Measurements from ENCODE around the gene DPM2.
A peak's percentile ranks its signal among the peaks of the same experiment; 100 is the strongest.

The DPM2 gene

DNA sequence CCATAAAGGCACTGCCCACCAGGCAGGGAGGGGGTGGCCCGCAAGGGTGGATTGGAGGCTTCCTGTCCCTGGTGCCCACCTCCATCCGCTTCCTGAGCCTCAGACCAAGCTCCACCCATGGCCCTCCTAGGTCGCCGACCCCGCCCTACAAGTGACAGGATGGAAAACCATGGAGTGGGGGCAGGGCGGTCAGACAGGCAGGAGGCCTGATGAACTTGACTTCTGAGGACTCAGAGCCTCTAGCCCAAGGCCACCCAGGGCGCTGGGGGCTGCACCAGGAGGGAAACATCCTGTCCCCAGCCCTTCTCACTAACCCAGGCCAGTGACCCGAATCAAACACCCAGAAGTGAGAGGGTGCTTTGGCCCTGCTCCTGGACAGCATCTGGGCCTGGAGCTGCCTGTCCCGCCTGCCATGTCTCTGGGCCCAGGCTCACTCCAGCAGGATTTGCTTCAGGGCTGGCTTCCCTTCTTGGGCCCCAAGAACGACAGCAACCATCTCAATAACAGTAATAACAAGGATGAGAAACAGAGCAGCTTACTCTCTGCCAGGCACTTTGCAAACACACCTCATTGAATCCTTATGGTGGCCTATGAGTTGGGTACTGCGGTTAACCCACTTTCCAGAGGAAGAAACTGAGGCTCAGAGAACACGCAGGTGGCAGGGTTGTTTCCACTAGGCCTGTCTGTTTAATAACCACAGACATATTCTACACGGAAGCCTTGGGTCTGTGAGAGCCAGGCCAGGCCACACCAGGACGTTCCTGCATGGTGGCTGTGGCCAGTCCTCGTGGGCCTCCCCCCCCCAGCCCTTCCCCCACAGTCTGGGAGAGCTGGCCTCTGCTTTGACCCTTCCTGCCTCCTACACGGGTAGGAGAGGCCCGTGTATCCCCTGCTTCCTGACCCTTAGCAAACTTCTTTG, 33.8 kb downstream of the DPM2 start:
- H3K9ac ChIP-seq (ENCODE audit: low read depth, low read length): no peak overlapping the region
- H3K9me3 ChIP-seq (ENCODE audit: control insufficient read depth, insufficient read depth, low read length): no peaks in the 10 kb centered on the region
- H3K4me1 ChIP-seq (ENCODE audit: insufficient read depth, low read length): peaks cover 17% of the 10 kb centered on the region
- H3K36me3 ChIP-seq (ENCODE audit: insufficient read depth, low read length): no peaks in the 10 kb centered on the region

DNA sequence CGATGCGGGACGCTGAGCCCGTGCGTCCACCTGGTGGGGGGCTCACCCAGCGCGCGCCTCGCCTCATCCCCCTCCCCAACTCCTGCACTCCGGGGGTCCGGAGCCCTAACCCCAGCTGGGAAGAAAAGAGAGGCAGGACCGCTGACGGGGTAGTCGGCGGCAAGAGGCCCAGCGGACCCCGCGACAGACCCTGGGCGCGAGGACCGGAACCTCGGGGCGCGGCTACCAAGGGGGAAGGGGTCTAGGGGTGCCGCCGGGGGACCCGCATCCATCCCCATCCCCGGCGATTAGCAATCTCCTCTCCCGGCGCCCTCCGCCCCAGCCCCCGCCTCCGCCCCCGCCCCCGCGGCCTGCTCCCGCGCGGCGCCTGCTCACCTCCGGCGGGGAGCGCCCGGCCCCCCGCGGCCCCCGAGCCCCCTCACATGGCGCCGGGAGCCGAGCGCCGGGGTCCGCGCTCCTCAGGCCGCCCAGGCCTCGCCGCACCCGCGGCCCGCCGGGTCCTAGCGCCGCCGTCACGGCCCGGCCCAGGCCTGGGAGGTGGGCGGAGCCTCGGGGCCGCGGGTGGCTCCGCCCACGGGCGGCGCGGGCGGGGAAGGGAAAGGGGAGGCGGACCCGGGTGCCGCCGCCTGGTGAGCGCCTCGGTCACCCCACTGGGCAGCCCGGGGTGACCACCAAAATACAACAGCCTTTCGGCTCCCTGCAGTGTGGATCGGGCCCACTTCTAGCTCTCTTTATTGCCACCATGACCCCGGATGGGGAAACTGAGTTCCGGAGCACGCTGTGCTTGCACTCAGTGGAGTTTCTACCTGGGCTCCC, 38.3 kb downstream of the DPM2 start, which contains the start of gene ST6GALNAC6:
Gene ST6GALNAC6 (minus strand): TSS at position 476 of the 816 bp plus-strand sequence. CDS start 1,622 bp downstream, outside the sequence.
- Histone ChIP-seq H3K9ac (ENCODE audit: low read depth, low read length) (peak within 1 kb of the TSS; percentile 74; the same call in 1 of the 2 replicates), H3K9me3 (ENCODE audit: control insufficient read depth, insufficient read depth, low read length) (no peaks in the 10 kb centered on the region), H3K4me1 (ENCODE audit: insufficient read depth, low read length) (peaks cover 6% of the 10 kb centered on the region), H3K36me3 (ENCODE audit: insufficient read depth, low read length) (peaks cover 3% of the 10 kb centered on the region; the same call in 1 of the 2 replicates)

DNA sequence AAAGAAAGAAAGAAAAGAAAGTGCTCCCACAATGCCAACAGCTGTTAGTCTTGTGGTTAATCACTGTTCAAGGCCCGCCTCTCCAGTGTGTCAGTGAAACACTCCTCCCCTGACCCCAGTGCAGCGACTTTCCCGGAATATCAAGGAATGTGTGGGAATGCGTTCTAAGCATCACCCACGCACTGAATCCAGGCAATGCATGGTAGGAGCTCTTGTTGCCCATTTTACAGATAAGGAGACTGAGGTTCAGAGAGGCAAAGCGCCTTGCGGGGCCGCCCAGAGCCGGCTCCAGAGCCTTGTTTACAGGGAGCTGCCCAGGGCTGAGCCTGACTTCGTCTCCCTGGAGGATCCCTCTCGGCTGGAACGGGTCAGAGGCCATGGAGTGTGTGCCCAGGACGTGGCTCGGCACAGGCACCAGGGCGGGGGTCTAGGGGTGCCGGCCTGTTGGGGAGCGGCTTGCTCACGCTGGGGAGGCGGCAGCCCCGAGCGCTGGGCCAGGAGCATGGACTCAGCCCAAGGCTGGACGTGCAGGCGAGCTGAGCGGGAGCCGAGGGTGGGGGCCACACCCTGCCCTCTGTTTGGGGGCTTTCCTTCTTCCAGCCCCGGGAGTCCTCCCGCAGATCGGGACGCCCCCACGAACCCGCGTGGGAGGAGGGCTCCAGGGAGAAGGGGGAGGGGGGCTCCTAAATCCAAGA, 39.1 kb downstream of the DPM2 start:
- H3K9ac ChIP-seq (ENCODE audit: low read depth, low read length): peak overlapping the region; percentile 74; the same call in 1 of the 2 replicates
- H3K9me3 ChIP-seq (ENCODE audit: control insufficient read depth, insufficient read depth, low read length): no peaks in the 10 kb centered on the region
- no peaks in the 10 kb centered on the region; the same call in none of the 2 replicates for H3K4me1 ChIP-seq (ENCODE audit: insufficient read depth, low read length)
- H3K36me3 ChIP-seq (ENCODE audit: insufficient read depth, low read length): peaks cover 9% of the 10 kb centered on the region; the same call in 1 of the 2 replicates

DNA sequence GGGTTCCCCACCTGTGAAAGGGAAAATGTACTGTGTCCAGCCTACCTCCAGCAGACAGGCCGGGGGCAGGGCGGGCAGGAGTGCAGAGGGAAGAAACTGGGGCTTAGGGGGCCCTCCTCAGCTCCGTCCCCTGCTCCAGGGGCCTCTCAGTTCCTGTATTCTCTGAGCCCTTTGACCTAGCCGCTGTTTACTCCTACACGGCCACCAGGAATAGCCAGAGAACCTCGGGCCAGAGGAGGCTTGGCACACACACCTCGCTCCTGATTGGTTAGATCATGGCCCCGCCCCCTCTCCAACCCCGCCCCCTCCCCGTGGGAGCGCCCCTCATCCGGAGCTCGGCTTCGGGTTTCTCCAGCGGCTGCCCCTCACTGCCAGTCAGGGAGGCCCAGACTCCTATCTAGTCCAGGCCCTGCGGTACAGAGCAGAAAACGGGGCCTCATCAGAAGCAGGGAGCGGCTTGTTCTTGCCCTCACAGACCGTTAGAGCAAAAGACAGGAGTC, 40.4 kb downstream of the DPM2 start:
- Histone ChIP-seq H3K9me3 (ENCODE audit: control insufficient read depth, insufficient read depth, low read length) (no peaks in the 10 kb centered on the region; the same call in 1 of the 2 replicates), H3K9ac (ENCODE audit: low read depth, low read length) (no peak overlapping the region), H3K36me3 (ENCODE audit: insufficient read depth, low read length) (peaks cover 14% of the 10 kb centered on the region; the same call in 1 of the 2 replicates), H3K4me1 (ENCODE audit: insufficient read depth, low read length) (no peaks in the 10 kb centered on the region; the same call in none of the 2 replicates)

DNA sequence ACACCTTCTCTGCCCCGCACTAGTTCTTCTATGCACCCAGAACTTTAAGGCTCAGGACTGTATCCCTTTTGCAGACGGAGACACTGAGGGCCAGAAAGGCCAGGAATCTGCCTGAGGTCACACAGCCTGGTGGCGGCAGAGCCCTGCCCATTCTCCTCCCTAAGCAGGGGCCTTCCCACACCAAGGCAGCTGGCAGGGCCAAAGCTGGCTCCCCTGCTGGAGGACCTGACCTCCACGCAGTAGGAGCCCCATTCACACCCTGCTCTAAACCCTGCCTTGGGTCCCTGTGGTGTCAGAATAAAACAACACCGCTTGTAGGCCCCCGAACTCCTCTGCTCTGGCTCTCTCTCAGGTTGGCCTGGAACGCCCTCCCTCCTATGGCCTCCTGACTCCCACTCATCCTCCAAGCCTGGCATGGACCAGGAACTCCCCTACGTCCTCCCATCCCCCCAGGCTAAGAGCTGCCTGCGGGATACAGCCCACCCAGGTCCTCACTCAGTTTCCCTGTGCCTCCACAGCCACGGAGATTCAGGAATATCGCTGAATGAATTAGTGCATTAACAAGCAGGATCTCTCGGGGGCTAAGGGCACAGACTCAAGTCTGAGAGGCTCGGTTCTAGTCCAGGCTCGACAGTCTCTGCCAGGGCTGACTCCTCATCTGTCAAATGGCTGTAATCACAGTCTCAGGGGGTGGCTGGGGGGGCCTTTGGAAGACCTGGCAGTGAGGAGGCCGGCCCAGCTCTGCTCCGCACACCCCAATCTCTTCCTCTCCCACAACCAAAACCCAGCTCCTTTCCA, 41.1 kb downstream of the DPM2 start:
- H3K9me3 ChIP-seq (ENCODE audit: control insufficient read depth, insufficient read depth, low read length): no peaks in the 10 kb centered on the region; the same call in 1 of the 2 replicates
- no peak overlapping the region for H3K9ac ChIP-seq (ENCODE audit: low read depth, low read length)
- H3K4me1 ChIP-seq (ENCODE audit: insufficient read depth, low read length): no peaks in the 10 kb centered on the region; the same call in none of the 2 replicates
- peaks cover 14% of the 10 kb centered on the region; the same call in 1 of the 2 replicates for H3K36me3 ChIP-seq (ENCODE audit: insufficient read depth, low read length)

DNA sequence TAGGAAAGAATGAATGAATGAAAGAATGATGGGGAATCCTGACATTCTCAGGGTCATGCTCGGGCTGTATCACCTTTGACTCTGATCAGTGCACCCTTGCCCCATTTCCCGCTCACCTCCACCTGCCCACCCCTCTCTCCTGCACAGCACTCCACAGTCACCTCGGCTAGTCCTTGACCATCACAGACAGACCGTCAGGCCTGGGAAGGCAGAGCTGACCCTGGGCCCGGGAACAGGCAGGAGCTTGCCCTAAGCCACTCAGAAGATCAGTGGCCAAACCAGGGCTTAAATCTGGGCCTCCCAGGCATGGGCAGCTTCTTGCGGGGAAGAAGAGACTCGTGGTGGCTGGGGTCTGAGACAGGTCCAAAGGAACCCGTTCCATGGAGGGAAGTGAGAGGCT, 41.8 kb downstream of the DPM2 start:
- no peaks in the 10 kb centered on the region; the same call in 1 of the 2 replicates for H3K9me3 ChIP-seq (ENCODE audit: control insufficient read depth, insufficient read depth, low read length)
- H3K4me1 ChIP-seq (ENCODE audit: insufficient read depth, low read length): no peaks in the 10 kb centered on the region; the same call in 1 of the 2 replicates
- no peak overlapping the region for H3K9ac ChIP-seq (ENCODE audit: low read depth, low read length)
- peaks cover 14% of the 10 kb centered on the region; the same call in 1 of the 2 replicates for H3K36me3 ChIP-seq (ENCODE audit: insufficient read depth, low read length)

DNA sequence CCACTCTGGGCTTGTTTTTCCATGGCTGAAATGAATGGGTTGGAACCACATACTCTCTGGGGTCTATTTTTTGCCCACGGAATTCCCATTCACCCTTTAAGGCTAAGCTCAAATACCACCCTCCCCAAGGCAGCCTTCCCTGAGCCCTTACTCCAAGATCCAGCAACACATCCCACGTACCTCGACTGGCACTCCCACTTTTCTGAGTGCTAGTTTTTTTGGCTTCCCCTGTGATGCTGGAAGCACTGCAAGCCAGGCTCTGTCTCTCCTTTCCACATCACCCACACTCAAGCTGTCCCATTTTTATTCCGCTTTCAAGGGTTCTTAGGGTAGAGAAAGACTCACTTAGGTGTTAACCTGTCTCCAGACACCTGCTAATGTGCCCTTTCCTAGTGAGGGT, 44.3 kb downstream of the DPM2 start:
- no peaks in the 10 kb centered on the region; the same call in 1 of the 2 replicates for H3K4me1 ChIP-seq (ENCODE audit: insufficient read depth, low read length)
- peaks cover 14% of the 10 kb centered on the region; the same call in 1 of the 2 replicates for H3K36me3 ChIP-seq (ENCODE audit: insufficient read depth, low read length)
- no peak overlapping the region for H3K9ac ChIP-seq (ENCODE audit: low read depth, low read length)
- H3K9me3 ChIP-seq (ENCODE audit: control insufficient read depth, insufficient read depth, low read length): no peaks in the 10 kb centered on the region; the same call in 1 of the 2 replicates

DNA sequence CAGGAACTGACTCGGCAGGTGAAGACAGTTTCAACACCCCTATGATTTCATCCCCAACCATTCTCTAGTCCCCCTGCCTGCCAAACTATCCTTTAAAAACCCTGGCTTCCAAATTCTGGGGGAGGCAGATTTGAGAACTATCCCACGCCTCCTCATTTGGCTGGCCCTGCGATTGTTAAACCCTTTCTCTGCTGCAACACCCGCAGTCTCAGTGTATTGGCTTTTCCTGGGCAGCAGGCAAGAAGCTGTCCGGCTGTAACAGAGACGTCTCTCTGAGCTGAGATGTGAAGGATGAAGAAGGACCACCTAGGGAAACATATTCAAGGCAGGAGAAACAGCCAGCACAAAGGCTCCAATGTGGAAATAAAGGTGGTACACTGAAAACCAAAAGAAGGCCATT, 44.8 kb downstream of the DPM2 start:
- no peaks in the 10 kb centered on the region; the same call in 1 of the 2 replicates for H3K9me3 ChIP-seq (ENCODE audit: control insufficient read depth, insufficient read depth, low read length)
- no peaks in the 10 kb centered on the region; the same call in 1 of the 2 replicates for H3K4me1 ChIP-seq (ENCODE audit: insufficient read depth, low read length)
- H3K9ac ChIP-seq (ENCODE audit: low read depth, low read length): no peak overlapping the region
- peaks cover 14% of the 10 kb centered on the region; the same call in 1 of the 2 replicates for H3K36me3 ChIP-seq (ENCODE audit: insufficient read depth, low read length)

DNA sequence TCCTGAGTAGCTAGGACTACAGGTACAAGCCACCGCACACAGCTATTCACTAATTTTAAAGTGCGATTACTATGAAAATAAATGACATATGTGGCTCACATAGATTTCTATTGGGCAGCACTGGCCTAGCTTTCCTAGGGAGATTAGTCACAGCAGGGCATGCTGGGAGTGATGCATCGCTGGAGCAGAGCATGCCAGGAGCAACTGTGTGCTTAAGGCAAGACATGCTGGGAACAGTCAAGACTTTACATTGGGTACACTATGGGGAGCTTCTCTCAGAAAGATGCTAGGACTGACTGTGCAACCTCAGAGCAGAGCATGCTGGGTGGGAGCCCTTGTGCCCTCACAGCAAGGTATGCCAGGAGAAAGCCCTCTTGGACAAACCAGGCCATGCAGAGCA, 47.6 kb downstream of the DPM2 start:
- Histone ChIP-seq H3K36me3 (ENCODE audit: insufficient read depth, low read length) (peaks cover 14% of the 10 kb centered on the region; the same call in 1 of the 2 replicates), H3K9me3 (ENCODE audit: control insufficient read depth, insufficient read depth, low read length) (no peaks in the 10 kb centered on the region; the same call in 1 of the 2 replicates), H3K4me1 (ENCODE audit: insufficient read depth, low read length) (0 out of 2 replicates have a peak, but pooled peaks cover 3% of the 10 kb centered on the region), H3K9ac (ENCODE audit: low read depth, low read length) (no peak overlapping the region)

DNA sequence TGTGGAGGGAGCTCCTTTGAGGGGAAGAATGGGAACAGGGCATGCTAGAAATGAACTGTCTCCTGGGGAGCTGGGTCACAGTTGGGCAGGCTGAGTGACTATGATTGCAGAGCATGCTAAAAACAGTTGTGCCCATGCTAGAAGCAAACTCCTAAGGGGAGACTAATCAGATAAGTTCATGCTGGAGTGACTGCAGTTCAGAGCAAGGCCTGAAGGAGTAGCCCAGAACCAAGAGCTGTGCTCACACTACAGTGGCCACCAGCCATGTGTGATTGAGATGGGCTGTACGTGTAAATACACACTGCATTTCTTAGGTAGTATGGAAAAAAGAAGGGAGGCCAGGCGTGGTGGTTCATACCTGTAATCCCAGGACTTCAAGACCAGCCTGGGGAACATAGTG, 49.9 kb downstream of the DPM2 start:
- Histone ChIP-seq H3K9me3 (ENCODE audit: control insufficient read depth, insufficient read depth, low read length) (no peaks in the 10 kb centered on the region; the same call in 1 of the 2 replicates), H3K4me1 (ENCODE audit: insufficient read depth, low read length) (peaks cover 9% of the 10 kb centered on the region; the same call in 1 of the 2 replicates), H3K36me3 (ENCODE audit: insufficient read depth, low read length) (no peaks in the 10 kb centered on the region; the same call in 1 of the 2 replicates), H3K9ac (ENCODE audit: low read depth, low read length) (no peak overlapping the region)

DNA sequence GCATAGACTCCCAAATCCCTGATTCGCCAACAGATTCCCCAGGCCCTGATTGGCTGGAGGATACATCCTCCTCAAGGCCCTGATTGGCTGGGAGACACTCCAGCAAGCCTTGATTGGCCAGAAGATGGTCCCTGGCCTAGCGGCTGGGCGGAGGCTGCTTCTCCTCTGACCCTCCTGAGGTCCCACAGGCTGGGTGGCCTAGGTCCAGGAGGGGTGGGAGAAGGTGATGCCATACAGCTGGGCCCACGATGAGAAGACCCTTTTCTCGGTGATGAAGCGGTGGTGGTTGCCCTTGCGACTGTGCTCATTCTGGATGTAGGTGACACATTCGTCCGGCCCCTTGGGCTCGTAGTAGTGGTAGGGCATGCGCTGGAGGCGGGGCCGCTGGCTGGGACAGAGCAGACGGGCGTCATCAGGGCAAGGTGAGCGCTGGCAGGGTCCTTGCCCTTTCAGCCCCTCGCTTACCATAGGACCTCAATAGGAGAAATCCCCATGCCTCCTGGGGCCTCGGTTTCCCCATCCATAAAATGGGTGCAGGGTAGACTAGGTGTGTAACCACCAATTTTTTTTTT, 51.2 kb downstream of the DPM2 start:
- Histone ChIP-seq H3K4me1 (ENCODE audit: insufficient read depth, low read length) (peaks cover 9% of the 10 kb centered on the region; the same call in 1 of the 2 replicates), H3K36me3 (ENCODE audit: insufficient read depth, low read length) (no peaks in the 10 kb centered on the region; the same call in 1 of the 2 replicates), H3K9ac (ENCODE audit: low read depth, low read length) (no peak overlapping the region), H3K9me3 (ENCODE audit: control insufficient read depth, insufficient read depth, low read length) (no peaks in the 10 kb centered on the region)

DNA sequence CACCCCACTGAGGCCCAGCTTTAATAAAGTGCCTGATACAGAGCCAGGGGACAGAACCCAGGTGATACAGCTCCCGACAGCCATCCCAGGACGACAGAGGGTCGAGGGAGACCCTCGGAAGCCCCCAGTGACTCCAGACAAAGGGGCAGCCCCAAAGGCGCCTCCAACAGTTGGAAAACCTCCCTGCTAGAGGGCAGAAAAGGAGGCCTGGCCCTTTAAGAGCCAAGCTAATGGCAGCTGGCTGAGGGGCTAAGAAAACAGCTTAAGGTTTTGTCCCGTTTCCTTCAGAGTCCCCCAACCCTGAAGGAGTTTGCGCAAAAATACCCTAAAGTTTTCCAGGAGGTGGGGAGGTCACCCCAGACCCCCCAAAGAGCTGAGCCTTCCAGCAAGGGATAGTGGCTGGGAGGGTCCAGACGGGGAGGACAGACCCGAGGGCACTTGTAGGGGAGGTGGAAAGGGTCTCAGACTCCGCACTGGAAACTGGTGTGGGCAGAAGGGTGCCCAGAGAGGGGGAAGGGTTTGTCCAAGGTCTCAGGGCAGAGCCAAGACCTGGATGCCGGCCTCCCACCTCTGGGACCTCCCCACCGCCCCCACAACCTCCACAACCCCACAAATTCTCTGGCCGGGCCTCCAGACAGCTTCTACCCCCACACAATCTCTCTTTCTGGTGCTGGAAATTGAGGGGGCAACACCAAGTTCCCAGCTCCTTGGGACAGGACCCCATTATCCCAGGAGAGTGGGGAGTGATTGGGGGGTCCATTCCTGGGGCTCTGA, 52.0 kb downstream of the DPM2 start:
- Histone ChIP-seq H3K9ac (ENCODE audit: low read depth, low read length) (no peak overlapping the region), H3K4me1 (ENCODE audit: insufficient read depth, low read length) (peaks cover 9% of the 10 kb centered on the region; the same call in 1 of the 2 replicates), H3K9me3 (ENCODE audit: control insufficient read depth, insufficient read depth, low read length) (no peaks in the 10 kb centered on the region), H3K36me3 (ENCODE audit: insufficient read depth, low read length) (no peaks in the 10 kb centered on the region; the same call in 1 of the 2 replicates)

Measured in ES-I3 (cell line).